ENCODE measurements around the gene BTBD10. TPM values are rescaled to one million over a fixed set of nuclear protein-coding genes. Genes with fewer than 3 reads are reported as not detected.
A peak's percentile ranks its signal among the peaks of the same experiment; 100 is the strongest.
"Not testable (repeated sequence)": the region's sequence is repeated elsewhere in the genome, so short reads cannot be mapped to it uniquely, and the experiment has no call there.

Gene BTBD10
- total RNA-seq, 2 donors from 2014 or later: 30.3 to 33.9 TPM

GRCh38 chr11:13448876-13449275 lies 14.1 kb downstream of the BTBD10 start:
- DNase-seq (no peak), ATAC-seq (no peak)
- intact Hi-C loops (cut with DNase I, micrococcal nuclease): no loop called here

DNA sequence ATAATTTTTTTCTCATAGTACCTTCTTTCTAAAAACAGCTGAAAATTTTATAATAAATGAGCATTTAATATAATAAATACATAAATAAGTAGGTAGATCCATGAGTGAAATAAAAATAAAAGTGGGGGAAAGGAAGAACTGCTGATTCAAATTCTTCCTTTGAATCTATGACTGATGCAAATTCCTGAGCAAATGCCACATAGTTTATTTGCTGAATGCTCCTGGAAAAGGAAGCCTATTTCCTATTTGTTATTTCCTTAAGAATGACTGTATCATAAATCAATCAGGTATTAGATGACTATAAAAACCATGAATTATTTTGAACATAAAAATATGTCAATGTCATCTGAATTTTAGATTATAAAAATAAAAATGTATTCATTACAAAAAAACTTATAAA lies 16.6 kb downstream of the BTBD10 start:
- ATAC-seq: peak; percentile 26
- intact Hi-C loops (cut with DNase I, micrococcal nuclease): no loop called here
- DNase-seq: no peak

DNA sequence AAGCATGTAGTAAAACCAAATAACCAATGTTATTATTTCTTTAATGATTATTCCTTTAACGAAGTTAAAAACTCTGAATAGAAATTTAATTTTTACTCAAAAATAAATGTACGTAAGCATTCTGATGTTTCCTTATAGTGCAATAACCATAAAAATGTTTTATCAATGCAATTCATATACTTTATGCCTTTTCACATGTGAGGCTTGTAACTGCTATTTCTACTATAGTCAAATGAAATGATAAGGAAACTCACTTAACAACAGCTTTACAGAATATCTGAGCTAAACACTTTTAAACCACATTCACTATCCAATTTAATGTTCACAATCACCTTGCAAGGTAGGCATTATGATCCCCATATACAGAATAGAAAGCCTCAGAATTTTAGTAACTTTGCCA lies 17.4 kb downstream of the BTBD10 start:
- intact Hi-C loops (cut with DNase I, micrococcal nuclease): no loop called here
- no peak for DNase-seq

GRCh38 chr11:13440100-13440855 lies 22.7 kb downstream of the BTBD10 start:
- intact Hi-C loops (cut with DNase I, micrococcal nuclease): no loop called here
- peak; percentile 95 for ATAC-seq
- DNase-seq: peak in 1 of 2 donors; percentile 12

More for the DNA sequence above, 17.4 kb downstream of the BTBD10 start:
- peak; percentile 80 for ATAC-seq

DNA sequence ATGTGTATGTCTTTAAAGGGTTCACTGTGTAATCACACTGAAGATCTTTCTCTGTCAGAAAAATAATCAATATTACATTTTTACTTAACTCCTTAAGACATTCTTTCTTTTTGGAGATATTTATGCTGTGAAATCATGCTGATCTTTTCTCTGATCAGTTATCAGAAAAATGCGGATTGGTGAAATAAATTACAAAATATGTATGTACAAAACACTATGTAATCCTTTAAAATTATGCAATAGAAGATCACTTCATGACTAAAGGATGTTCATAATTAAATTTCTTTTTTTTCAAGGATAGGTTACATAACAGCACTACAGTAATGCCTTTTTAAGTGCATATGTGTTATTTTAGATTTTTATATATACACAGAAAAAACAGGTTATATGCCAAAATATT lies 24.7 kb downstream of the BTBD10 start:
- no peak for DNase-seq
- ATAC-seq: no peak
- intact Hi-C loops (cut with DNase I, micrococcal nuclease): no loop called here

DNA sequence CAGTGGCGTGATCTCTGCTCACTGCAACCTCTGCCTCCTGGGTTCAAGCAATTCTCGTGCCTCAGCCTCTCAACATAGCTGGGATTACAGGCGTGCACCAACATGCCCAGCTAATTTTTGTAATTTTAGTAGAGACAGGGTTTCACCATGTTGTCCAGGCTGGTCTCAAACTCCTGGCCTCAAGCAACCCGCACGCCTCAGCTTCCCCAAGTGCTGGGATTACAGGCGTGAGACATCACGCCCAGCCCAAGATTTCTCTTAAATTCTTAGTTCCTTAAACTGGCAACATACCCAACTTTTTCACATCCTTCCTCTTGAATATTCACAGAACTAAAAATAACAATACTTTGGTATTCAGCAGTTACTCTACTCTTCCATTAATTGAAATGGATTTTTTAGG lies 26.2 kb downstream of the BTBD10 start:
- intact Hi-C loops (cut with DNase I, micrococcal nuclease); ATAC-seq: not testable (repeated sequence)

DNA sequence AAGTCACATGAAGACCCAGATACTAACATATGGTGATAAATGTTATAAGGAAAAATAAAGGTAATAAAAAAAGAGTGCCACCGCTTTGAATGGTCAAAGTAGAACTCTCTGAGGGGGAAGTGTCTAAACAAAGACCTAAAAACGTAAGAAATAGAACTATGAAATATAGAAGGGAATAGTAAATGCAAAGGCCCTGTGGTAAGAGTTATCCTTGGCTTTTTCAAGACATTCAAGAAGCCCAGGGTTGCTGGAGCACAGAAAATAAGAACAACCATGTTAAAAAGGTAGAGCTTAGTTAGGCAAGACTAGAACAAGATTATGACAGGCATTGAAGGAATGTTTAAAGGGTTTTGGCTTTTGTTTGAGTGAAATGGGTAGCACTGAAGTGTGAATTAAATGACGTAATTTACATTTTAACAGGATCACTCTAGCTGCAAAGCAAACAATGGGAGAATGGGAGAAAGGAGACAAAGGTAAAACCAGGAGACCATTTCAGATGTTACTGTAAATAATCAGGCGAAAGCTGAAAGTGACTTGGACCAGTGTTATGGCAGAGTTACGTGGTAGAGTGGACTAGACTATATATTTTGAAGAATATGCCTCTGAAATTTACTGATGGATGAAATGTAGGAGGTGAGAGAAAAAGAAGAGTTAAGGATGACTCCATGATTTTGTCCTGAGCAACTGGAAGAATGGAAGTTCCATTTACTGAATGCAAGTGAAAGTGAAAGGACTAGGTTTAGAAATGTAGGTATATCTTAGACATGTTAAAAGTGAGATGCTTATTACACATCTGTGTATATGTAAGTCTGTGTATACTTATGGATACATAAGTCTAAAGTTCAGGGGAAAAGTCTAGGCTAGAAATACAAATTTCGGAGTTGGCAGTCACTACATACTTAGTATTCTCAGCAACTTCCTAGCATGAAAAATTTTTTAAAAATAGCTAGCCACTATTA lies 28.5 kb downstream of the BTBD10 start:
- ATAC-seq (peak; percentile 62), DNase-seq (no peak)
- intact Hi-C loops (cut with DNase I, micrococcal nuclease): no loop called here

More for the DNA sequence above, 26.2 kb downstream of the BTBD10 start:
- DNase-seq: not testable (repeated sequence)

GRCh38 chr11:13433437-13433836 lies 29.6 kb downstream of the BTBD10 start:
- intact Hi-C loops (cut with DNase I, micrococcal nuclease): no loop called here
- ATAC-seq (no peak), DNase-seq (no peak)

GRCh38 chr11:13429836-13430235 lies 33.2 kb downstream of the BTBD10 start:
- no peak for DNase-seq
- intact Hi-C loops (cut with DNase I, micrococcal nuclease): no loop called here
- ATAC-seq: no peak

GRCh38 chr11:13429288-13429687 lies 33.7 kb downstream of the BTBD10 start:
- DNase-seq: no peak
- ATAC-seq: no peak
- intact Hi-C loops (cut with DNase I, micrococcal nuclease): no loop called here

- intact Hi-C loops (cut with DNase I, micrococcal nuclease): no loop called here
- ATAC-seq (no peak), DNase-seq (no peak)
Observed at GRCh38 chr11:13427440-13427839, 35.6 kb downstream of the BTBD10 start.

DNA sequence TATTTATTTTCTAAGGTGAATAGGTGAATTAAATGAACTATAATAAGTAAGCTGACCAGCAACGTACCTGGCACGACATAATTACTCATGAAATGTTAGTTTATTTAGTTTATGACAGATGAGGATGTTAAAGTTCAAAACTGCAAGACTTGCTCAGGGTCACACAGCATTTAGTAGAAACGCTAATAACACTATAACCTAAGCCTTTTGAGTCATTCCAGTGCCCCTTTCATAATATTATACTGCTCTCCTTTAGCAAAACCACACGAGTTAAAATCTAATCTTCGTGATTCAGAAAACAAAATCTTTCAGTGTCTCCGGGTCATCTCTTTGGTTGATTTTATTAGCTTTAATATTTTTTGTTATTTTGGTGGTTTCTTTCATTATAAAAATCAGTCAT lies 39.6 kb downstream of the BTBD10 start:
- DNase-seq: no peak
- intact Hi-C loops (cut with DNase I, micrococcal nuclease): no loop called here
- no peak for ATAC-seq

DNA sequence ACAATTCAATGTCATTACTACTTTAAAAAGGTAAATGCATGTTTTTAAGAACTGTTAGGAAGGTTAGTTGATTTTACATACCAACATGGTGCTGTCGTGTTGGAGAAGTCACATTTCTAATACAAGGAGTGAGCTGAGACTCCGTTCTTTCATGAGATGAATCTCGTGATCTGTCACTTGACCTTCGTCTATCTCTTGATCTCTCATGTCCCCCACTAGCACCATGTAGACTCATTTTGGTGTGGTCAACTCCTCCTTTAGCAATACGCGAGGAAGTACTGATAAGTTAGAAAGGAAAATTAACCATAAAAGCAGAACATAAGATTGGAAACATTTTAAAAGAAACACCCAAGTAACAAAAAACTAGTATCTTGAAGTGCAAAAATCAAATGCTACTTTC lies 41.5 kb downstream of the BTBD10 start:
- intact Hi-C loops (cut with DNase I, micrococcal nuclease): no loop called here
- DNase-seq (no peak), ATAC-seq (no peak)

GRCh38 chr11:13415201-13415600 lies 47.8 kb downstream of the BTBD10 start:
- ATAC-seq (no peak), DNase-seq (no peak)
- intact Hi-C loops (cut with DNase I, micrococcal nuclease): no loop called here

DNA sequence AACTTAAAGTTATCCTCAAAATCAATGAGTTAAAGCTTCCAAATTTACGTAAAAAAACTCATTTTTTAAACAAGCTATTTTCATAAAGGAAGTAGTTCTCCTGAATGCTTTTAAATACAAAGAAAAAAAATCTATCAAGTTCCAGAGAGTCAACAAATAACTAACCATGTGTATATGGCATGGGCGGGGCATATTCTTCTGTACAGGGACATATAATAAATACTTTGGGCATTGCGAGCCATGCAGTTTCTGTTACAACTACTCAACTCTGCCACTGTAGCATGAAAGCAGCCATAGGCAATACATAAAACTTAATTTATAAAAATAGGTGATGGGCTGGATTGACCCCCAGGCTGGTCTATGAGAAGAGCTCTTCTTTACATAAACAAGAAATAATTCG lies 57.8 kb downstream of the BTBD10 start:
- intact Hi-C loops (cut with DNase I, micrococcal nuclease): no loop called here
- DNase-seq (peak; percentile 44 to 59), ATAC-seq (peak; percentile 94)

- intact Hi-C loops (cut with DNase I, micrococcal nuclease); ATAC-seq; DNase-seq: not testable (repeated sequence)
Observed at GRCh38 chr11:13398335-13398734, 64.7 kb downstream of the BTBD10 start.

DNA sequence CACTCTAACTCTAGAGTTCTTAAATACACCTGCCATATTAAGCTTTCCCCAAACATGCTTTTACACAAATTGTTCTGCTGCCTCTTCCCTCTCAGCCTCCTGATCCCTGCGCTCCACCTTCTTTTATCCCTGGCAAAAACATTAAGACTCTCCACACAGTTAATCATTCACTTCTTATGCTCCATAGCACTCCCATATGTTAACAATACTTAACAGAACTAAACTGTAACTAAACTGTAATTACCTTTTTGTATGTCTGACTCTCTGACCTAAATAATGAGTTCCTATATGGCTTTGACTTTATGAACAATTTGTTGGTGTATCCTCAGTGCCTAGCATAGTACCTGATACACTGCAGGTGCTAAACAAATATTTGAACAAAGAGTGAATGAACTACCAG lies 71.8 kb downstream of the BTBD10 start:
- ATAC-seq: peak; percentile 78
- no peak for DNase-seq
- intact Hi-C loops (cut with DNase I, micrococcal nuclease): no loop called here

DNA sequence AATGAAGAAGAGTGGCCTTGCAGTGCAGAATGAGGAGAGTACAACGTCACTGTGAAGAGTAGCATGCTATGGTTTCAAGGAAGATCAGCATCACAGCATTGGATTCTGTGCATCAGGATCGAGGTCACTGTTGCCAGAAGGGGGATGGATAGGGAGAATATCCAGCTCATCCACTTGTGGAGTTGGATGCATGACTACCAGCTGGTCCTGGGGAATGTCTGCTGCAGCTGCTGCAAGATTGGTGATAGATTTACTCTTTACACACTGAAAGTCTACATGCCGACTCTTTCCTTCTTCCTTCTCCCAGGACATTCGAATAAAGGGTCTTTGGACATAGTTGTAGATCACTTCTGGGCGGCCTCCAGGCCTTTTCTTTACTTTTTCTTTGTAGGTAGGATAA lies 74.3 kb downstream of the BTBD10 start:
- intact Hi-C loops (cut with DNase I, micrococcal nuclease): no loop called here
- ATAC-seq: no peak

DNA sequence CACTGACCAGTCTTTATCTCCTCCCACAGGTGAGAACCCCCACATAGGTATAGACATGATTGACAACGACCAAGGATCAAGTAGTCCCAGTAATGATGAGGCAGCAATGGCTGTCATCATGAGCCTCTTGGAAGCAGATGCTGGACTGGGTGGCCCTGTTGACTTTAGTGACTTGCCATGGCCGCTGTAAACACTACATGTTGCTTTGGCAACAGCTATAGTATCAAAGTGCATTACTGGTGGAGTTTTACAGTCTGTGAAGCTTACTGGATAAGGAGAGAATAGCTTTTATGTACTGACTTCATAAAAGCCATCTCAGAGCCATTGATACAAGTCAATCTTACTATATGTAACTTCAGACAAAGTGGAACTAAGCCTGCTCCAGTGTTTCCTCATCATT lies 76.5 kb downstream of the BTBD10 start:
- intact Hi-C loops (cut with DNase I, micrococcal nuclease): no loop called here
- ATAC-seq (peak; percentile 86), DNase-seq (peak; percentile 52 to 78)

More for the DNA sequence above, 74.3 kb downstream of the BTBD10 start:
- no peak for DNase-seq

Measured in left colon (tissue), 2 donors.